WTC11 (cell line): ENCODE data around the gene ATP1B3. TPM values are rescaled to one million over a fixed set of nuclear protein-coding genes. Genes with fewer than 3 reads are reported as not detected.

Experiments
- ATAC-seq: fragments of 200-7000 bp; cut with Tn5 transposase; 2 replicates; pipeline ENCODE4 v1.10.0; 2021; ENCODE audit warnings: mild to moderate bottlenecking, moderate library complexity
- CTCF ChIA-PET: fragments of 300-600 bp; sonication (Branson Sonifier 250); formaldehyde crosslinking; loops from one replicate; lab custom pipeline; 2021; ENCODE audit warnings: antibody characterized with exemption; lab: Charles Lee
- POLR2A ChIA-PET: fragments of 350-600 bp; sonication (Branson Sonifier 250); formaldehyde crosslinking; loops from one replicate; lab custom pipeline; 2021; ENCODE audit warnings: antibody characterized with exemption; lab: Charles Lee
- DNase-seq: peaks from one replicate; pipeline ENCODE4 v3.0.0; 2021; ENCODE audit warnings: low spot score
- H3K27ac Mint-ChIP-seq: 2 replicates; pipeline ENCODE4 v1.8.0; 2021; ENCODE audit warnings: mixed read lengths
- H3K27me3 Mint-ChIP-seq: 2 replicates; pipeline ENCODE4 v1.8.0; 2021; ENCODE audit warnings: low read depth, mild to moderate bottlenecking, moderate library complexity, mixed read lengths
- H3K36me3 Mint-ChIP-seq: 2 replicates; pipeline ENCODE4 v1.8.0; 2021; ENCODE audit warnings: mixed read lengths
- H3K4me1 Mint-ChIP-seq: 2 replicates; pipeline ENCODE4 v1.8.0; 2022; ENCODE audit warnings: mixed read lengths
- H3K4me3 Mint-ChIP-seq: 2 replicates; pipeline ENCODE4 v1.8.0; 2021; ENCODE audit warnings: mild to moderate bottlenecking, moderate library complexity, mixed read lengths
- H3K9me3 Mint-ChIP-seq: 2 replicates; pipeline ENCODE4 v1.8.0; 2021; ENCODE audit warnings: mixed read lengths
- ATF1 ChIP-seq: sonication (generic); formaldehyde crosslinking; IDR thresholded peaks from 2 replicates; pipeline ENCODE4 v1.8.1; 2023; ENCODE audit warnings: mild to moderate bottlenecking, moderate library complexity, missing genetic modification reagents
- ELF4 ChIP-seq: sonication (generic); formaldehyde crosslinking; IDR thresholded peaks from 2 replicates; pipeline ENCODE4 v1.8.1; 2022; ENCODE audit warnings: low read depth, mild to moderate bottlenecking, moderate library complexity, missing genetic modification reagents
- EMX1 ChIP-seq: fragments of 250-450 bp; sonication (Bioruptor Pico); IDR thresholded peaks from 2 replicates; pipeline ENCODE4 v1.8.0; 2021; ENCODE audit warnings: mild to moderate bottlenecking
- FOXP1 ChIP-seq: sonication (generic); formaldehyde crosslinking; IDR thresholded peaks from 2 replicates; pipeline ENCODE4 v1.8.0; 2022; ENCODE audit warnings: missing genetic modification reagents, mild to moderate bottlenecking, moderate library complexity, borderline replicate concordance
- KAT7 ChIP-seq: sonication (generic); formaldehyde crosslinking; IDR thresholded peaks from 2 replicates; pipeline ENCODE4 v1.8.1; 2023; ENCODE audit warnings: missing genetic modification reagents, mild to moderate bottlenecking, borderline replicate concordance
- MAX ChIP-seq: sonication (generic); formaldehyde crosslinking; IDR thresholded peaks from 2 replicates; pipeline ENCODE4 v1.8.0; 2022; ENCODE audit warnings: mild to moderate bottlenecking, missing genetic modification reagents
- NFATC4 ChIP-seq: fragments of 250-450 bp; sonication (Bioruptor Pico); IDR thresholded peaks from 2 replicates; pipeline ENCODE4 v1.9.0; 2021; ENCODE audit warnings: mild to moderate bottlenecking
- NFYB ChIP-seq: sonication (generic); formaldehyde crosslinking; conservative IDR thresholded peaks from 2 replicates; pipeline ENCODE4 v1.8.0; 2022; ENCODE audit warnings: low read depth, missing genetic modification reagents
- NR1H2 ChIP-seq: sonication (generic); formaldehyde crosslinking; IDR thresholded peaks from 2 replicates; pipeline ENCODE4 v1.9.0; 2021; ENCODE audit warnings: mild to moderate bottlenecking, moderate library complexity, missing genetic modification reagents
- NR3C1 ChIP-seq: sonication (generic); formaldehyde crosslinking; conservative IDR thresholded peaks from 2 replicates; pipeline ENCODE4 v1.8.1; 2023; ENCODE audit warnings: low read depth, mild to moderate bottlenecking, missing genetic modification reagents
- SP1 ChIP-seq: sonication (generic); formaldehyde crosslinking; conservative IDR thresholded peaks from 2 replicates; pipeline ENCODE4 v1.8.1; 2022; ENCODE audit warnings: missing genetic modification reagents
- ZBTB43 ChIP-seq: sonication (generic); formaldehyde crosslinking; IDR thresholded peaks from 2 replicates; pipeline ENCODE4 v1.8.1; 2023; ENCODE audit warnings: mild to moderate bottlenecking, missing genetic modification reagents
- ZNF138 ChIP-seq: sonication (generic); formaldehyde crosslinking; conservative IDR thresholded peaks from 2 replicates; pipeline ENCODE4 v1.8.1; 2022; ENCODE audit warnings: mild to moderate bottlenecking, moderate library complexity, missing genetic modification reagents
- ZNF317 ChIP-seq: sonication (generic); formaldehyde crosslinking; IDR thresholded peaks from 2 replicates; pipeline ENCODE4 v1.8.1; 2023; ENCODE audit warnings: low read depth, mild to moderate bottlenecking, moderate library complexity, missing genetic modification reagents, borderline replicate concordance
- ZNF416 ChIP-seq: fragments of 250-450 bp; sonication (Bioruptor Pico); IDR thresholded peaks from 2 replicates; pipeline ENCODE4 v1.9.0; 2021; ENCODE audit warnings: mild to moderate bottlenecking, inconsistent platforms
- ZNF671 ChIP-seq: fragments of 250-450 bp; sonication (Bioruptor Pico); IDR thresholded peaks from 2 replicates; pipeline ENCODE4 v1.8.0; 2021; ENCODE audit warnings: mild to moderate bottlenecking
- total RNA-seq: library from RNA; stranded (reverse); gene quantifications from 3 replicates; pipeline ENCODE4 v1.2.3, GENCODE V29; 2021
- TF ChIP-seq, protein P1 (sequence below): sonication (generic); formaldehyde crosslinking; IDR thresholded peaks from 2 replicates; pipeline ENCODE4 v1.8.0; 2022; ENCODE audit warnings: mild to moderate bottlenecking, missing genetic modification reagents
- TF ChIP-seq, protein P2 (sequence below): sonication (generic); formaldehyde crosslinking; IDR thresholded peaks from 2 replicates; pipeline ENCODE4 v1.8.1; 2023; ENCODE audit warnings: mild to moderate bottlenecking, missing genetic modification reagents, moderate library complexity
- TF ChIP-seq, protein P3 (sequence below): sonication (generic); formaldehyde crosslinking; IDR thresholded peaks from 2 replicates; pipeline ENCODE4 v1.8.1; 2023; ENCODE audit warnings: mild to moderate bottlenecking, moderate library complexity, missing genetic modification reagents
- TF ChIP-seq, protein P4 (sequence below): sonication (generic); formaldehyde crosslinking; IDR thresholded peaks from 2 replicates; pipeline ENCODE4 v1.8.1; 2023; ENCODE audit warnings: mild to moderate bottlenecking, missing genetic modification reagents, borderline replicate concordance
- TF ChIP-seq, protein P5 (sequence below): fragments of 250-450 bp; sonication (Bioruptor Pico); IDR thresholded peaks from 2 replicates; pipeline ENCODE4 v2.1.2; 2022; ENCODE audit warnings: mild to moderate bottlenecking, moderate library complexity

The ATP1B3 gene
- total RNA-seq, 1 experiment from 2014 or later = 189 TPM

DNA sequence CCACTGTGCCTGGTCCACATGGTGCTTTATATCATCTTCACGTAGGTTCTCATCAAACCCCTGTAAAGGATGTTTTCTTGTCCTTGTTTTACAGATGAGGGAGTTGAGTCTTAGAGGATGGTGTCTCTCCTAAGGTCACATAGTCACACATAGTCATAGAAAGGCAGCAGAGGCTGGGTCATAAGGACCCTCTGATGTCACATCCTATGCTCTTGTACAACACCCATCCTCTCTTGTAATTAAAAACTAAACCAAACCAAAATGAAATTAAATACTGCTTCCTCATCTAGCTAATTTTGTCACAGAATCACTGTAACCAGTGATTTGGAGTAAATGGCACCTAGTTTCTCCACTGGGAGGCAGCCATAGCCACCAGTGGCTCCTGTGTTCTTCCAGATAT is 21.8 kb upstream of the ATP1B3 start (continued):
- TF ChIP-seq ZBTB43 (CRISPR knock-in tag) (no peak), SP1 (CRISPR knock-in tag) (no peak), KAT7 (CRISPR knock-in tag) (no peak)

DNA sequence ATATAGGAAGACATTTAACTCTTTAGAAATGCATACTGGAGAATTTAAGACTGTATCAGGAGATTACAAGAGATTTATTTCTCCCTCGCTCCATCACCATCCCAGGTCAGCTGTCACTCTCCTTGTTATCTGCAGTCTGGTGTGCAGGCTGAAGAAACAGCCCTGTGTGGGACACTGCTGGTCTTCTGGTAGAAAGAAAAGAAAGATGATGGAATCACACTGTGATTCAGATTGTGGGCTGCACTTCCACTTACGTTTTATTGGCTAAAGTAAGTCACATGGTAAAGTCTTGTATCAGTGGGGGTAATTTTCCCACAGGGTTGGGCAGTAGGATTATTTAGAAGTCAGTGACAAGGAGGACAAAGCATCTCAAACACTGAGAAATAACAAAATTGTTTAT is 18.1 kb upstream of the ATP1B3 start:
- DNase-seq = no peak
- POLR2A ChIA-PET = no interaction called here
- CTCF ChIA-PET = interaction anchor here (0.9 kb wide), 1 partner anchor 65 kb away, joined by 3 read pairs; no protein-coding TSS in a partner anchor
- TF ChIP-seq ATF1 (CRISPR knock-in tag) (no peak), NR1H2 (no peak), NFATC4 (CRISPR knock-in tag) (no peak), EMX1 (CRISPR knock-in tag) (no peak), ZNF671 (CRISPR knock-in tag) (no peak), NFYB (CRISPR knock-in tag) (peak; percentile 83), ZBTB43 (CRISPR knock-in tag) (no peak), ZNF317 (peak; percentile 45; the same call in 1 of the 2 replicates)
- TF ChIP-seq, protein P1, sequence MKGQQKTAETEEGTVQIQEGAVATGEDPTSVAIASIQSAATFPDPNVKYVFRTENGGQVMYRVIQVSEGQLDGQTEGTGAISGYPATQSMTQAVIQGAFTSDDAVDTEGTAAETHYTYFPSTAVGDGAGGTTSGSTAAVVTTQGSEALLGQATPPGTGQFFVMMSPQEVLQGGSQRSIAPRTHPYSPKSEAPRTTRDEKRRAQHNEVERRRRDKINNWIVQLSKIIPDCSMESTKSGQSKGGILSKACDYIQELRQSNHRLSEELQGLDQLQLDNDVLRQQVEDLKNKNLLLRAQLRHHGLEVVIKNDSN = 0 out of 2 replicates have a peak, but pooled peaks have one; percentile 25
- TF ChIP-seq, protein P2, sequence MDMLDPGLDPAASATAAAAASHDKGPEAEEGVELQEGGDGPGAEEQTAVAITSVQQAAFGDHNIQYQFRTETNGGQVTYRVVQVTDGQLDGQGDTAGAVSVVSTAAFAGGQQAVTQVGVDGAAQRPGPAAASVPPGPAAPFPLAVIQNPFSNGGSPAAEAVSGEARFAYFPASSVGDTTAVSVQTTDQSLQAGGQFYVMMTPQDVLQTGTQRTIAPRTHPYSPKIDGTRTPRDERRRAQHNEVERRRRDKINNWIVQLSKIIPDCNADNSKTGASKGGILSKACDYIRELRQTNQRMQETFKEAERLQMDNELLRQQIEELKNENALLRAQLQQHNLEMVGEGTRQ (CRISPR knock-in tag) = peak; percentile 65
- Mint-ChIP-seq H3K27me3 (no peaks in the 10 kb centered on the region), H3K36me3 (no peaks in the 10 kb centered on the region), H3K4me3 (no peak overlapping the region), H3K4me1 (no peaks in the 10 kb centered on the region), H3K27ac (no peak overlapping the region), H3K9me3 (no peaks in the 10 kb centered on the region)
- ATAC-seq = no peak

GRCh38 chr3:141859651-141860050 is 16.8 kb upstream of the ATP1B3 start:
- DNase-seq (no peak), ATAC-seq (no peak)
- Mint-ChIP-seq H3K27ac (no peak overlapping the region), H3K4me3 (no peak overlapping the region), H3K9me3 (no peaks in the 10 kb centered on the region), H3K27me3 (no peaks in the 10 kb centered on the region), H3K36me3 (no peaks in the 10 kb centered on the region), H3K4me1 (peaks cover 4% of the 10 kb centered on the region; the same call in 1 of the 2 replicates)
- CTCF ChIA-PET = interaction anchor here (0.6 to 1.5 kb wide), 3 partner anchors 54 to 215 kb away, joined by 3 read pairs; no protein-coding TSS in a partner anchor
- POLR2A ChIA-PET = no interaction called here
- TF ChIP-seq EMX1 (CRISPR knock-in tag) (no peak), NR3C1 (CRISPR knock-in tag) (no peak), MAX (no peak), ZNF138 (no peak), NR1H2 (no peak), KAT7 (CRISPR knock-in tag) (no peak), ELF4 (no peak), FOXP1 (CRISPR knock-in tag) (no peak), ZNF416 (no peak)
- TF ChIP-seq, protein P3, sequence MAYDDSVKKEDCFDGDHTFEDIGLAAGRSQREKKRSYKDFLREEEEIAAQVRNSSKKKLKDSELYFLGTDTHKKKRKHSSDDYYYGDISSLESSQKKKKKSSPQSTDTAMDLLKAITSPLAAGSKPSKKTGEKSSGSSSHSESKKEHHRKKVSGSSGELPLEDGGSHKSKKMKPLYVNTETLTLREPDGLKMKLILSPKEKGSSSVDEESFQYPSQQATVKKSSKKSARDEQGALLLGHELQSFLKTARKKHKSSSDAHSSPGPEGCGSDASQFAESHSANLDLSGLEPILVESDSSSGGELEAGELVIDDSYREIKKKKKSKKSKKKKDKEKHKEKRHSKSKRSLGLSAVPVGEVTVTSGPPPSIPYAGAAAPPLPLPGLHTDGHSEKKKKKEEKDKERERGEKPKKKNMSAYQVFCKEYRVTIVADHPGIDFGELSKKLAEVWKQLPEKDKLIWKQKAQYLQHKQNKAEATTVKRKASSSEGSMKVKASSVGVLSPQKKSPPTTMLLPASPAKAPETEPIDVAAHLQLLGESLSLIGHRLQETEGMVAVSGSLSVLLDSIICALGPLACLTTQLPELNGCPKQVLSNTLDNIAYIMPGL (CRISPR knock-in tag) = no peak
- TF ChIP-seq, protein P4, sequence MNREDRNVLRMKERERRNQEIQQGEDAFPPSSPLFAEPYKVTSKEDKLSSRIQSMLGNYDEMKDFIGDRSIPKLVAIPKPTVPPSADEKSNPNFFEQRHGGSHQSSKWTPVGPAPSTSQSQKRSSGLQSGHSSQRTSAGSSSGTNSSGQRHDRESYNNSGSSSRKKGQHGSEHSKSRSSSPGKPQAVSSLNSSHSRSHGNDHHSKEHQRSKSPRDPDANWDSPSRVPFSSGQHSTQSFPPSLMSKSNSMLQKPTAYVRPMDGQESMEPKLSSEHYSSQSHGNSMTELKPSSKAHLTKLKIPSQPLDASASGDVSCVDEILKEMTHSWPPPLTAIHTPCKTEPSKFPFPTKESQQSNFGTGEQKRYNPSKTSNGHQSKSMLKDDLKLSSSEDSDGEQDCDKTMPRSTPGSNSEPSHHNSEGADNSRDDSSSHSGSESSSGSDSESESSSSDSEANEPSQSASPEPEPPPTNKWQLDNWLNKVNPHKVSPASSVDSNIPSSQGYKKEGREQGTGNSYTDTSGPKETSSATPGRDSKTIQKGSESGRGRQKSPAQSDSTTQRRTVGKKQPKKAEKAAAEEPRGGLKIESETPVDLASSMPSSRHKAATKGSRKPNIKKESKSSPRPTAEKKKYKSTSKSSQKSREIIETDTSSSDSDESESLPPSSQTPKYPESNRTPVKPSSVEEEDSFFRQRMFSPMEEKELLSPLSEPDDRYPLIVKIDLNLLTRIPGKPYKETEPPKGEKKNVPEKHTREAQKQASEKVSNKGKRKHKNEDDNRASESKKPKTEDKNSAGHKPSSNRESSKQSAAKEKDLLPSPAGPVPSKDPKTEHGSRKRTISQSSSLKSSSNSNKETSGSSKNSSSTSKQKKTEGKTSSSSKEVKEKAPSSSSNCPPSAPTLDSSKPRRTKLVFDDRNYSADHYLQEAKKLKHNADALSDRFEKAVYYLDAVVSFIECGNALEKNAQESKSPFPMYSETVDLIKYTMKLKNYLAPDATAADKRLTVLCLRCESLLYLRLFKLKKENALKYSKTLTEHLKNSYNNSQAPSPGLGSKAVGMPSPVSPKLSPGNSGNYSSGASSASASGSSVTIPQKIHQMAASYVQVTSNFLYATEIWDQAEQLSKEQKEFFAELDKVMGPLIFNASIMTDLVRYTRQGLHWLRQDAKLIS (CRISPR knock-in tag) = no peak
- TF ChIP-seq, protein P5, sequence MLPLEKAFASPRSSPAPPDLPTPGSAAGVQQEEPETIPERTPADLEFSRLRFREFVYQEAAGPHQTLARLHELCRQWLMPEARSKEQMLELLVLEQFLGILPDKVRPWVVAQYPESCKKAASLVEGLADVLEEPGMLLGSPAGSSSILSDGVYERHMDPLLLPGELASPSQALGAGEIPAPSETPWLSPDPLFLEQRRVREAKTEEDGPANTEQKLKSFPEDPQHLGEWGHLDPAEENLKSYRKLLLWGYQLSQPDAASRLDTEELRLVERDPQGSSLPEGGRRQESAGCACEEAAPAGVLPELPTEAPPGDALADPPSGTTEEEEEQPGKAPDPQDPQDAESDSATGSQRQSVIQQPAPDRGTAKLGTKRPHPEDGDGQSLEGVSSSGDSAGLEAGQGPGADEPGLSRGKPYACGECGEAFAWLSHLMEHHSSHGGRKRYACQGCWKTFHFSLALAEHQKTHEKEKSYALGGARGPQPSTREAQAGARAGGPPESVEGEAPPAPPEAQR (CRISPR knock-in tag) = no peak
